HepG2 (cell line): ENCODE measurements around the gene FFAR4. TPM values are rescaled to one million over a fixed set of nuclear protein-coding genes. Genes with fewer than 3 reads are reported as not detected.

Experiments used
- ATAC-seq: fragments of 200-7000 bp; cut with Tn5 transposase; 3 replicates; pipeline ENCODE4 v1.9.1; 2020; ENCODE audit warnings: mild to moderate bottlenecking, moderate library complexity
- BruUV-seq: library from RNA; stranded (reverse); fragments of 400-500 nt; replicated peaks from 2 replicates; lab custom pipeline; 2021; lab: Mats Ljungman, UMichigan
- CTCF ChIA-PET: fragments of 300-600 bp; formaldehyde crosslinking; extraction: SDS; loops from one replicate; lab custom pipeline; 2021; ENCODE audit warnings: low total read pairs, inconsistent platforms, low intra/inter-chr PET ratio; lab: Yijun Ruan, JAX
- POLR2A ChIA-PET: fragments of 350-600 bp; sonication (Branson Sonifier 250); formaldehyde crosslinking; loops from one replicate; lab custom pipeline; 2020; ENCODE audit warnings: antibody characterized with exemption, inconsistent platforms; lab: Yijun Ruan, JAX
- DNase-seq: peaks from one replicate; pipeline ENCODE4 v3.0.0-alpha.2; 2015; ENCODE audit warnings: low spot score
- FAIRE-seq: peaks from 3 replicates; lab custom pipeline; 2011; peaks lifted over from hg19 to GRCh38; lab: Jason Lieb, UNC
- H2AFZ ChIP-seq: one replicate; pipeline ENCODE4 v1.6.1; 2011; ENCODE audit warnings: low read length, inconsistent platforms
- H3K27ac ChIP-seq: fragments of 300-600 bp; 3 replicates; pipeline ENCODE4 v1.8.0; 2011; ENCODE audit warnings: mixed run types, mild to moderate bottlenecking, mixed read lengths, low read length, inconsistent platforms; ENCODE audit not compliant: insufficient read depth; ENCODE audit errors: extremely low read length
- H3K27me3 ChIP-seq, 2 experiments: fragments of 200-600 bp in 1 of 2; 2 replicates in 1 of 2; 3 replicates in 1 of 2; pipeline versions ENCODE4 v1.6.0 to v1.8.0; 2011; ENCODE audit warnings: low read length in 2 of 2, mild to moderate bottlenecking in 2 of 2, moderate library complexity in 2 of 2, inconsistent platforms in 1 of 2; ENCODE audit not compliant: insufficient read depth in 2 of 2, control insufficient read depth in 1 of 2
- H3K36me3 ChIP-seq, 2 experiments: fragments of 200-600 bp in 1 of 2; replicated peaks in 1 of 2; 2 replicates in 1 of 2; 3 replicates in 1 of 2; pipeline versions ENCODE4 v1.5.1 to v1.8.0; 2011; ENCODE audit warnings: low read length in 2 of 2, inconsistent platforms in 1 of 2; ENCODE audit not compliant: insufficient read depth in 2 of 2, control insufficient read depth in 1 of 2
- H3K4me1 ChIP-seq: 2 replicates; pipeline ENCODE4 v1.5.1; 2012; ENCODE audit warnings: low read length, inconsistent platforms; ENCODE audit not compliant: insufficient read depth
- H3K4me2 ChIP-seq: 2 replicates; pipeline ENCODE4 v1.6.0; 2011; ENCODE audit warnings: low read depth, low read length, inconsistent platforms
- H3K4me3 ChIP-seq, 3 experiments: fragments of 200-600 bp in 1 of 3; sonication (generic), shearing (Covaris generic) in 1 of 3; replicated peaks in 1 of 3; 2 replicates each; pipeline ENCODE4 v1.5.1; 2011 to 2016; ENCODE audit warnings: low read length in 3 of 3, inconsistent platforms in 2 of 3, low read depth in 2 of 3, mild to moderate bottlenecking in 2 of 3, control low read depth in 1 of 3, mixed read lengths in 1 of 3; ENCODE audit not compliant: insufficient read depth in 1 of 3
- H3K79me2 ChIP-seq: one replicate; pipeline ENCODE4 v1.6.1; 2011; ENCODE audit warnings: low read length, inconsistent platforms; ENCODE audit not compliant: insufficient read depth
- H3K9ac ChIP-seq: 2 replicates; pipeline ENCODE4 v1.6.0; 2011; ENCODE audit warnings: mild to moderate bottlenecking, low read depth, low read length, inconsistent platforms; ENCODE audit not compliant: insufficient read depth
- H3K9me3 ChIP-seq: 2 replicates; pipeline ENCODE4 v1.5.1; 2012; ENCODE audit warnings: mild to moderate bottlenecking, low read length
- H4K20me1 ChIP-seq: 2 replicates; pipeline ENCODE4 v1.6.0; 2011; ENCODE audit warnings: inconsistent platforms, mild to moderate bottlenecking, low read length, moderate library complexity; ENCODE audit not compliant: insufficient read depth
- NFATC3 ChIP-seq: sonication (generic); formaldehyde crosslinking; IDR thresholded peaks from 2 replicates; pipeline ENCODE4 v1.5.1; 2020; ENCODE audit warnings: mild to moderate bottlenecking, missing genetic modification reagents
- ZBTB40 ChIP-seq, 2 experiments: fragments of 450-650 bp in 1 of 2; sonication (generic) in 1 of 2; formaldehyde crosslinking in 1 of 2; IDR thresholded peaks; 2 replicates each; pipeline versions ENCODE4 v1.6.1 to v1.8.0; 2016 to 2022; ENCODE audit warnings: antibody characterized with exemption in 1 of 2, mild to moderate bottlenecking in 1 of 2, missing genetic modification reagents in 1 of 2
- WGBS: methylation state at CpG from one replicate; pipeline ENCODE4 v1.1.6; 2017; ENCODE audit warnings: low lambda C conversion rate; 5-methylcytosine and 5-hydroxymethylcytosine counted together
- in situ Hi-C: cut with HindIII; loops from 2 replicates; pipeline ENCODE4 v1.10.0; 2017; ENCODE audit warnings: low pct_unique_long_range_greater_than_20kb; ENCODE audit not compliant: extremely low pct_ligation_motif_present
- intact Hi-C: fragments of 100-400 bp; cut with micrococcal nuclease; formaldehyde crosslinking; loops from one replicate; pipeline ENCODE4 v1.10.0; 2022; ENCODE audit not compliant: unreplicated experiment
- polyA plus RNA-seq, 8 experiments: library from polyadenylated mRNA; depleted of rRNA in 3 of 8; stranded (reverse) in 7 of 8; unstranded in 1 of 8; fragments of >200 nt; fragmentation: Illumina TruSeq in 4 of 8; extraction: Trizol in 4 of 8; gene quantifications; 2 replicates each; pipeline versions ENCODE4 v1.2.1 to v1.2.3, GENCODE V29; 2011 to 2016; ENCODE audit warnings: low read depth in 4 of 8, missing spikeins in 1 of 8, mixed read lengths in 1 of 8; ENCODE audit not compliant: insufficient read depth in 1 of 8
- total RNA-seq, 5 experiments: library from RNA; depleted of rRNA; stranded (reverse); fragments of >200 nt; fragmentation: Illumina TruSeq; extraction: Trizol; gene quantifications; 2 replicates each; pipeline ENCODE4 v1.2.3, GENCODE V29; 2016; ENCODE audit warnings: low read depth in 1 of 5

Gene FFAR4
- total and polyA plus RNA-seq, 2 of the 13 experiments (the other 11 are each of a cell fraction or from before 2014, with no cell fraction given), result 0.09 TPM; not detected in 1

- no peak overlapping the region for H3K4me2 ChIP-seq
- H3K4me3 ChIP-seq, result no peak overlapping the region
- ChIA-PET CTCF (no interaction called here), POLR2A (no interaction called here)
- in situ Hi-C loops, result no loop called here
- H3K9ac ChIP-seq, result no peak overlapping the region
- no peak overlapping the region for H3K27ac ChIP-seq
- H3K9me3 ChIP-seq, result no peaks in the 10 kb centered on the region
- H3K4me1 ChIP-seq, result peaks cover 26% of the 10 kb centered on the region
- H3K27me3 ChIP-seq, result no peaks in the 10 kb centered on the region
- H2AFZ ChIP-seq, result no peak overlapping the region
- FAIRE-seq (no peak), ATAC-seq (no peak), DNase-seq (no peak)
- H4K20me1 ChIP-seq, result no peaks in the 10 kb centered on the region
- intact Hi-C loops, result no loop called here
- no peaks in the 10 kb centered on the region for H3K79me2 ChIP-seq
- TF ChIP-seq ZBTB40 (IDR thresholded peaks at IDR 0.05) (peak; percentile 82), ZBTB40 (CRISPR knock-in tag; IDR thresholded peaks at IDR 0.05) (no peak), NFATC3 (CRISPR knock-in tag) (no peak)
- WGBS, result 41% methylated on average over 3 of the region's 3 CpGs
- no TSS peak for BruUV-seq
- no peaks in the 10 kb centered on the region for H3K36me3 ChIP-seq
Measured at GRCh38 chr10:93608421-93608820, 42.0 kb downstream of the FFAR4 start.
